Superior temporal gyrus (tissue), 1 donor: Measurements from ENCODE around the gene KLHL22.
"Not testable (repeated sequence)": the region's sequence is repeated elsewhere in the genome, so short reads cannot be mapped to it uniquely, and the experiment has no call there.

ENCODE experiments used
- DNase-seq: peaks from one replicate; pipeline ENCODE4 v3.0.0-alpha.2; 2016; ENCODE audit errors: extremely low spot score

The KLHL22 gene

GRCh38 chr22:20402960-20403778 is 92.4 kb downstream of the KLHL22 start:
- DNase-seq = no peak

- DNase-seq = no peak
These were observed 94.1 kb downstream of the KLHL22 start for GRCh38 chr22:20401376-20402014.

- no peak for DNase-seq
These were observed 94.8 kb downstream of the KLHL22 start for GRCh38 chr22:20400606-20401375.

GRCh38 chr22:20399866-20400605 is 95.6 kb downstream of the KLHL22 start:
- DNase-seq = no peak

GRCh38 chr22:20398420-20398819 is 97.2 kb downstream of the KLHL22 start:
- DNase-seq = no peak

- no peak for DNase-seq
These were observed 98.1 kb downstream of the KLHL22 start for GRCh38 chr22:20397498-20397897.

GRCh38 chr22:20396639-20397038 is 99.0 kb downstream of the KLHL22 start:
- no peak for DNase-seq

- no peak for DNase-seq
These were observed 99.7 kb downstream of the KLHL22 start for GRCh38 chr22:20395907-20396287.

- DNase-seq = no peak
These were observed 100.3 kb downstream of the KLHL22 start for GRCh38 chr22:20395181-20395906.

- peak; percentile 96 for DNase-seq
These were observed 101.7 kb downstream of the KLHL22 start, which contains the start of gene ZNF74 for GRCh38 chr22:20393705-20394476. ZNF74 (plus strand) TSS chr22:20394151; CDS start chr22:20394629, 478 bp downstream.

- no peak for DNase-seq
These were observed 102.5 kb downstream of the KLHL22 start for GRCh38 chr22:20392983-20393704.

- not testable (repeated sequence) for DNase-seq
These were observed 103.2 kb downstream of the KLHL22 start for GRCh38 chr22:20392365-20392881.
